ENCODE measurements around the gene RBM26. TPM values are rescaled to one million over a fixed set of nuclear protein-coding genes. Genes with fewer than 3 reads are reported as not detected.

Gene RBM26, protein sequence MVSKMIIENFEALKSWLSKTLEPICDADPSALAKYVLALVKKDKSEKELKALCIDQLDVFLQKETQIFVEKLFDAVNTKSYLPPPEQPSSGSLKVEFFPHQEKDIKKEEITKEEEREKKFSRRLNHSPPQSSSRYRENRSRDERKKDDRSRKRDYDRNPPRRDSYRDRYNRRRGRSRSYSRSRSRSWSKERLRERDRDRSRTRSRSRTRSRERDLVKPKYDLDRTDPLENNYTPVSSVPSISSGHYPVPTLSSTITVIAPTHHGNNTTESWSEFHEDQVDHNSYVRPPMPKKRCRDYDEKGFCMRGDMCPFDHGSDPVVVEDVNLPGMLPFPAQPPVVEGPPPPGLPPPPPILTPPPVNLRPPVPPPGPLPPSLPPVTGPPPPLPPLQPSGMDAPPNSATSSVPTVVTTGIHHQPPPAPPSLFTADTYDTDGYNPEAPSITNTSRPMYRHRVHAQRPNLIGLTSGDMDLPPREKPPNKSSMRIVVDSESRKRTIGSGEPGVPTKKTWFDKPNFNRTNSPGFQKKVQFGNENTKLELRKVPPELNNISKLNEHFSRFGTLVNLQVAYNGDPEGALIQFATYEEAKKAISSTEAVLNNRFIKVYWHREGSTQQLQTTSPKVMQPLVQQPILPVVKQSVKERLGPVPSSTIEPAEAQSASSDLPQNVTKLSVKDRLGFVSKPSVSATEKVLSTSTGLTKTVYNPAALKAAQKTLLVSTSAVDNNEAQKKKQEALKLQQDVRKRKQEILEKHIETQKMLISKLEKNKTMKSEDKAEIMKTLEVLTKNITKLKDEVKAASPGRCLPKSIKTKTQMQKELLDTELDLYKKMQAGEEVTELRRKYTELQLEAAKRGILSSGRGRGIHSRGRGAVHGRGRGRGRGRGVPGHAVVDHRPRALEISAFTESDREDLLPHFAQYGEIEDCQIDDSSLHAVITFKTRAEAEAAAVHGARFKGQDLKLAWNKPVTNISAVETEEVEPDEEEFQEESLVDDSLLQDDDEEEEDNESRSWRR
- total RNA-seq, result 24.0 TPM in 2 replicates

DNA sequence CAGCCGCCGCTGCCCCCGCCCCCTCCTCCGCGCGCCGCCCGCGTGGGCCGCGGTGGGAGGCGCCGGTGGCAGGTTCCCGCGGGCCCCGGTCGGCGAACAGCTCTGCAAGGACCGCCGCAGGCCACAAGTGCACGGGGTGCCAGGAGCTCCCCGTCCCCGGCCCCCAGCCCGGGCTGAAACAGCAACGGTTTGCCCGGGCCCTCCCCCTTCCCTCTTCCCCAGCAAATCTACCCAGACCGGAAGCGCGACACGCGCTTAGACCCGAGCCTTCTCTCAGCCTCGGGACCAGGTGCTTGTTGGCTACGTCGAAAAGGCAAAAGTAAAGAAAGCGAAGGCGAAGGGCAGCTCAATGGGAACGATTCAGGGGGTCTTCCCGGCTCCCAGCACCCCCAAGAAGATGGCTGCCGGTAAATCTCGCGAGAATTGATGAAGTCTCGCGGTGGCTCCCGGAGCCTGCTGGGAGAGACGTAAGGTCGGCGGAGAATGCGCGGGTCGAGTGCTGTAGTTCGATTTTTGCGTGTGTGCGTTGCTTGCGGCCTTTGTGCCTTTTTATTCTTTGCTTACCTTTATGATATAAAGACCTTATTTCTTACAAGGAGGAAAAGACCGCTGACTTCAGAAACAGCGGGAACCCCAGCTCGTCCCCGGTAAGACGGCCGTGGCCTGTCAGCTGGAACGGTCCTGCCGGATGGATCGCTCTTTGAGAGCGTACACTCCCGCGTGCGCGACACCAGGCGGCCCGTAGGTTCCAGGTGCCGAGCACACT is at the start of gene RBM26:
TSS of gene RBM26 (minus strand) at position 425 of the 766 bp plus-strand sequence. CDS start 481 bp downstream, outside the sequence.
- no peak for TF ChIP-seq CTCF (conservative IDR thresholded peaks at IDR 0.05; ENCODE audit: low read depth, low read length)
- peak within 1 kb of the TSS; percentile 77 for H3K4me3 ChIP-seq (ENCODE audit: low read depth, low read length)

DNA sequence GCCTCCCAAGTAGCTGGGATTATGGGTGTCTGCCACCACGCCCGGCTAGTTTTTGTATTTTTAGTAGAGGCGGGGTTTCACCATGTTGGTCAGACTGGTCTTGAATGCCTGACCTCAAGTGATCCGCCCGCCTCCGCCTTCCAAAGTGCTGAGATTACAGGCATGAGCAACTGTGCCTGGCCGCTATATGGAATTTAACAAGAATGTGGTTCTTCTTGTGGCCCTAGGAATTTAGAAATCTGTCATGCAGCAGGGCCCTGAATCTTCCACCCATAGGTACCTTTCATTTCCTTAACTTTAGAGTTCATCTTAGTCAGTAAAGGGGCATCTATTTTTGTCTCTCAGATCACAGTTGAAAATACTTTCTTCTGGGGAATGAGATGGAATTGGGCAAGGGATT is 49.3 kb upstream of the RBM26 start:
- TF ChIP-seq CTCF (conservative IDR thresholded peaks at IDR 0.05; ENCODE audit: low read depth, low read length), result no peak
- H3K4me3 ChIP-seq (ENCODE audit: low read depth, low read length), result no peak overlapping the region
- no peak for DNase-seq (ENCODE audit: low read depth)

More for the DNA sequence above, at the start of gene RBM26:
- peak; percentile 73 for DNase-seq (ENCODE audit: low read depth)

- no peak for DNase-seq (ENCODE audit: low read depth)
- no peak for TF ChIP-seq CTCF (conservative IDR thresholded peaks at IDR 0.05; ENCODE audit: low read depth, low read length)
- no peak overlapping the region for H3K4me3 ChIP-seq (ENCODE audit: low read depth, low read length)
Measured at GRCh38 chr13:79452239-79452913, 46.3 kb upstream of the RBM26 start.

- DNase-seq (ENCODE audit: low read depth), result peak; percentile 75
- H3K4me3 ChIP-seq (ENCODE audit: low read depth, low read length), result no peak overlapping the region
- TF ChIP-seq CTCF (conservative IDR thresholded peaks at IDR 0.05; ENCODE audit: low read depth, low read length), result no peak
Measured at GRCh38 chr13:79451500-79451962, 45.5 kb upstream of the RBM26 start.

GRCh38 chr13:79450110-79450509 is 44.1 kb upstream of the RBM26 start:
- no peak overlapping the region for H3K4me3 ChIP-seq (ENCODE audit: low read depth, low read length)
- TF ChIP-seq CTCF (conservative IDR thresholded peaks at IDR 0.05; ENCODE audit: low read depth, low read length), result no peak
- no peak for DNase-seq (ENCODE audit: low read depth)

GRCh38 chr13:79448413-79448812 is 42.4 kb upstream of the RBM26 start:
- DNase-seq (ENCODE audit: low read depth), result no peak
- no peak for TF ChIP-seq CTCF (conservative IDR thresholded peaks at IDR 0.05; ENCODE audit: low read depth, low read length)
- H3K4me3 ChIP-seq (ENCODE audit: low read depth, low read length), result no peak overlapping the region
